Measurements from ENCODE around the gene GRIK1. TPM values are rescaled to one million over a fixed set of nuclear protein-coding genes. Genes with fewer than 3 reads are reported as not detected.

Gene GRIK1
- total and polyA plus RNA-seq, 2 experiments from 2014 or later, result 0.05 TPM; not detected in 1

- no peaks in the 10 kb centered on the region for H3K4me1 ChIP-seq (ENCODE audit: low read depth)
- TF ChIP-seq CTCF (IDR thresholded peaks at IDR 0.05; ENCODE audit: low read depth, low read length), result no peak
- no peaks in the 10 kb centered on the region for H3K36me3 ChIP-seq
- H3K4me3 ChIP-seq, result no peak overlapping the region
- H3K9me3 ChIP-seq (ENCODE audit: low read depth), result no peaks in the 10 kb centered on the region
- no peak for DNase-seq (ENCODE audit: low read depth in 1 of 2, low spot score in 1 of 2)
- H3K27me3 ChIP-seq, result no peaks in the 10 kb centered on the region
- no peak overlapping the region for H3K27ac ChIP-seq
Measured at GRCh38 chr21:29825936-29826335, 113.9 kb downstream of the GRIK1 start.

- DNase-seq (ENCODE audit: low read depth in 1 of 2, low spot score in 1 of 2), result no peak
- Histone ChIP-seq H3K27me3 (no peaks in the 10 kb centered on the region), H3K36me3 (no peaks in the 10 kb centered on the region), H3K4me3 (no peak overlapping the region), H3K27ac (no peak overlapping the region), H3K4me1 (ENCODE audit: low read depth) (no peaks in the 10 kb centered on the region), H3K9me3 (ENCODE audit: low read depth) (no peaks in the 10 kb centered on the region)
- no peak for TF ChIP-seq CTCF (IDR thresholded peaks at IDR 0.05; ENCODE audit: low read depth, low read length)
Measured at GRCh38 chr21:29825345-29825744, 114.5 kb downstream of the GRIK1 start.

- no peaks in the 10 kb centered on the region for H3K4me1 ChIP-seq (ENCODE audit: low read depth)
- DNase-seq (ENCODE audit: low read depth in 1 of 2, low spot score in 1 of 2), result no peak
- H3K9me3 ChIP-seq (ENCODE audit: low read depth), result no peaks in the 10 kb centered on the region
- H3K4me3 ChIP-seq, result no peak overlapping the region
- no peak for TF ChIP-seq CTCF (IDR thresholded peaks at IDR 0.05; ENCODE audit: low read depth, low read length)
- H3K36me3 ChIP-seq, result no peaks in the 10 kb centered on the region
- H3K27me3 ChIP-seq, result no peaks in the 10 kb centered on the region
- no peak overlapping the region for H3K27ac ChIP-seq
Measured at GRCh38 chr21:29822064-29822463, 117.7 kb downstream of the GRIK1 start.

GRCh38 chr21:29821230-29821629, 118.6 kb downstream of the GRIK1 start:
- DNase-seq (ENCODE audit: low read depth in 1 of 2, low spot score in 1 of 2), result no peak
- Histone ChIP-seq H3K27ac (no peak overlapping the region), H3K4me3 (no peak overlapping the region), H3K36me3 (no peaks in the 10 kb centered on the region), H3K27me3 (no peaks in the 10 kb centered on the region), H3K9me3 (ENCODE audit: low read depth) (no peaks in the 10 kb centered on the region), H3K4me1 (ENCODE audit: low read depth) (no peaks in the 10 kb centered on the region)
- TF ChIP-seq CTCF (IDR thresholded peaks at IDR 0.05; ENCODE audit: low read depth, low read length), result no peak

- no peak for TF ChIP-seq CTCF (IDR thresholded peaks at IDR 0.05; ENCODE audit: low read depth, low read length)
- H3K27ac ChIP-seq, result no peak overlapping the region
- no peak overlapping the region for H3K4me3 ChIP-seq
- no peaks in the 10 kb centered on the region for H3K4me1 ChIP-seq (ENCODE audit: low read depth)
- DNase-seq (ENCODE audit: low read depth in 1 of 2, low spot score in 1 of 2), result no peak
- no peaks in the 10 kb centered on the region for H3K9me3 ChIP-seq (ENCODE audit: low read depth)
- H3K36me3 ChIP-seq, result no peaks in the 10 kb centered on the region
- no peaks in the 10 kb centered on the region for H3K27me3 ChIP-seq
Measured at GRCh38 chr21:29819675-29820326, 120.0 kb downstream of the GRIK1 start.

Measured in cardiac muscle cell (in vitro differentiated cells and primary cell).